Liver (tissue), 9 donors: ENCODE data around the gene UIMC1. TPM values are rescaled to one million over a fixed set of nuclear protein-coding genes. Genes with fewer than 3 reads are reported as not detected.

ENCODE experiments used
- DNase-seq: peaks from one replicate; pipeline ENCODE4 v3.0.0-alpha.2; 2017; ENCODE audit warnings: low spot score
- H3K27ac ChIP-seq, 2 donors: one replicate each; pipeline ENCODE4 v1.7.0; 2013; ENCODE audit warnings: inconsistent platforms in 2 of 2, low read length in 2 of 2, control low read depth in 1 of 2, low read depth in 1 of 2, mild to moderate bottlenecking in 1 of 2
- H3K27me3 ChIP-seq, 4 donors: one replicate each; pipeline versions ENCODE4 v1.6.1 to v1.7.0; 2013; ENCODE audit warnings: low read length in 3 of 4, inconsistent platforms in 1 of 4, mild to moderate bottlenecking in 1 of 4, moderate library complexity in 1 of 4; ENCODE audit not compliant: control insufficient read depth in 4 of 4, insufficient read depth in 4 of 4
- H3K36me3 ChIP-seq, 4 donors: one replicate each; pipeline versions ENCODE4 v1.6.1 to v1.7.0; 2013; ENCODE audit warnings: low read length in 3 of 4, mild to moderate bottlenecking in 3 of 4, low read depth in 1 of 4, moderate library complexity in 1 of 4; ENCODE audit not compliant: control insufficient read depth in 4 of 4, insufficient read depth in 3 of 4
- H3K4me1 ChIP-seq, 4 donors: one replicate each; pipeline versions ENCODE4 v1.6.1 to v1.7.0; 2013; ENCODE audit warnings: low read length in 3 of 4, mild to moderate bottlenecking in 3 of 4, moderate library complexity in 1 of 4; ENCODE audit not compliant: control insufficient read depth in 4 of 4, insufficient read depth in 4 of 4
- H3K4me3 ChIP-seq, 3 donors: one replicate each; pipeline versions ENCODE4 v1.6.1 to v1.7.0; 2013; ENCODE audit warnings: low read length in 3 of 3, control low read depth in 1 of 3, low read depth in 1 of 3, mild to moderate bottlenecking in 1 of 3
- H3K9ac ChIP-seq, 2 donors: one replicate each; pipeline ENCODE4 v1.7.0; 2013; ENCODE audit warnings: low read length in 2 of 2, mild to moderate bottlenecking in 2 of 2, moderate library complexity in 2 of 2, control low read depth in 1 of 2, low read depth in 1 of 2
- H3K9me3 ChIP-seq, 4 donors: one replicate each; pipeline versions ENCODE4 v1.6.1 to v1.7.0; 2013; ENCODE audit warnings: low read length in 3 of 4; ENCODE audit not compliant: control insufficient read depth in 4 of 4
- EGR1 ChIP-seq, 2 donors: IDR thresholded peaks; 2 replicates each; pipeline ENCODE4 v1.6.1; 2016 to 2018; ENCODE audit warnings: antibody characterized with exemption in 2 of 2, low read depth in 2 of 2
- FOXA1 ChIP-seq: IDR thresholded peaks from 2 replicates; pipeline ENCODE4 v1.6.1; 2016; ENCODE audit warnings: antibody characterized with exemption
- FOXA2 ChIP-seq: IDR thresholded peaks from 2 replicates; pipeline ENCODE4 v1.6.1; 2016; ENCODE audit warnings: antibody characterized with exemption
- GABPA ChIP-seq, 2 donors: IDR thresholded peaks in 1 of 2; conservative IDR thresholded peaks in 1 of 2; 2 replicates each; pipeline ENCODE4 v1.6.1; 2016; ENCODE audit warnings: antibody characterized with exemption in 2 of 2, mild to moderate bottlenecking in 1 of 2, moderate library complexity in 1 of 2
- HNF4A ChIP-seq, 2 donors: conservative IDR thresholded peaks; 2 replicates each; pipeline ENCODE4 v1.6.1; 2016; ENCODE audit warnings: antibody characterized with exemption in 2 of 2, mild to moderate bottlenecking in 2 of 2
- MAX ChIP-seq: IDR thresholded peaks from 2 replicates; pipeline ENCODE4 v1.6.1; 2016; ENCODE audit warnings: antibody characterized with exemption
- NR2F2 ChIP-seq: IDR thresholded peaks from 2 replicates; pipeline ENCODE4 v1.6.1; 2016; ENCODE audit warnings: antibody characterized with exemption
- RAD21 ChIP-seq, 2 donors: IDR thresholded peaks; 2 replicates each; pipeline ENCODE4 v1.6.1; 2016; ENCODE audit warnings: antibody characterized with exemption in 2 of 2, mild to moderate bottlenecking in 2 of 2
- SP1 ChIP-seq: IDR thresholded peaks from 2 replicates; pipeline ENCODE4 v1.6.1; 2018; ENCODE audit warnings: antibody characterized with exemption, mild to moderate bottlenecking
- TAF1 ChIP-seq: conservative IDR thresholded peaks from 2 replicates; pipeline ENCODE4 v1.6.1; 2016; ENCODE audit warnings: antibody characterized with exemption, mild to moderate bottlenecking
- YY1 ChIP-seq: IDR thresholded peaks from 2 replicates; pipeline ENCODE4 v1.6.1; 2016; ENCODE audit warnings: antibody characterized with exemption, mild to moderate bottlenecking
- WGBS: extraction: QIAGEN DNeasy Blood & Tissue Kit; methylation state at CpG from one replicate; pipeline ENCODE4 v1.1.7; 2013; 5-methylcytosine and 5-hydroxymethylcytosine counted together
- polyA plus RNA-seq, 2 donors: library from polyadenylated mRNA; stranded (reverse) in 1 of 2; unstranded in 1 of 2; fragments of 200-250 nt in 1 of 2; fragments of >200 nt in 1 of 2; fragmentation: Nextera tagmentation in 1 of 2; extraction: Ambion mirVana in 1 of 2; gene quantifications; one replicate each; pipeline versions ENCODE4 v1.2.1 to v1.2.3, GENCODE V29; 2013 to 2015
- total RNA-seq, 2 donors: library from RNA; depleted of rRNA; stranded (reverse); fragments of >200 nt; gene quantifications; one replicate each; pipeline ENCODE4 v1.2.3, GENCODE V29; 2014
- TF ChIP-seq, protein P1 (sequence below): fragments of 150-350 bp; IDR thresholded peaks from 2 replicates; pipeline ENCODE4 v1.5.1; 2017; ENCODE audit warnings: improper control_type of control experiment, low read depth, low read length; ENCODE audit not compliant: missing input control
- TF ChIP-seq, protein P2 (sequence below): IDR thresholded peaks from 2 replicates; pipeline ENCODE4 v1.6.1; 2016; ENCODE audit warnings: antibody characterized with exemption, mild to moderate bottlenecking
- donor health status: healthy.
- donor health status: healthy.
- donor health status: healthy.
- donor health status: healthy.
- donor health status: healthy.

Gene UIMC1
- total and polyA plus RNA-seq, 4 donors, result 5.9 to 26.0 (median 11.7) TPM

GRCh38 chr5:176890455-176891330 is 115.9 kb downstream of the UIMC1 start:
- H3K27ac ChIP-seq, result no peak overlapping the region
- no peaks in the 10 kb centered on the region for H3K36me3 ChIP-seq
- no peak for DNase-seq

DNA sequence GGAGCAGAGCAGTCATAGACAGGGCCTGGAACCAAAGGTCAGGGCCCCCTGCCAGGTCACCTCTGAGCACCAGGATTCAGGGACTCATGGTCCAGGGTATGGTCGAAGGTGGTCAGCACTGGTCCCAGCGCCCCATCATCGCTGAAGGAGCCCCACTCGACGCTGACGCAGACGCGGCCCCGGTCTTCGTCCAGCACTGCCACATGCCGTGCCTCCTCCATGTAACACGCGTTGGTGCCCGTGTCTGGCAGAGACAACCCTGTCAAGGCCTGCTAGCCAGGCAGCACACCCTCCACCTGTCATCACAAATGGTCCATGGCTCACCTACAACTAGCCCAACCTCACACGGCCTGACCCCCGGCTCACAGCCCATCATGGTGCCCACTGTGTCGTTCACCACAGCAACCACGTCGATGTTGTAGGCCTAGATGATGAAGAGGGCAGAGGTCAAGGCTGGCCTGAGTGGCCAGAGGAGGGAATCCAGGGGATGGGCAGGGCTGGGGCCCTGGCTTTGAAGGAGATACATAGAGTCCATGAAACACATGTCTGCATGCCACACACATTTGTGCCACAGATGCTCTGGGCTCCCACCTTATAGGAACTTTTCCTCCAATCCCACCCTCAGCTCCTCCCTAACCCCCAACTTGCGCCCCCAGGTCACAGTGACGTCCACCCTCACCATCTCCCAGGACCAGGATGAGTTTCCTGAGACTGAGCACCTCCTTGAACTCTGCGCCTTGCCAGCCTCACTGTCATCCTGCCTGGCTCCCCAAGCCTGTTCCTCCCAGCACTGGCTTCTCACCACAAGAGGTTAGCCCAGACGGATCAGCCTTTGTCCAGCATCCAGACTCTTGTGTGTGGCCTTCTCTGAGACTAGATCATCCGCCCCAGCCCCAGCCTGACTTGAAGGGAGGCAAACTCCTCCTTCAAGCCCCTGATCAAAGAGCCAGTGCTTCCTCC is 117.0 kb downstream of the UIMC1 start:
- Histone ChIP-seq H3K9me3 (no peaks in the 10 kb centered on the region), H3K36me3 (no peaks in the 10 kb centered on the region), H3K9ac (no peak overlapping the region), H3K27ac (no peak overlapping the region), H3K27me3 (no peaks in the 10 kb centered on the region), H3K4me3 (no peak overlapping the region), H3K4me1 (no peaks in the 10 kb centered on the region)
- TF ChIP-seq FOXA2 (no peak), HNF4A (conservative IDR thresholded peaks at IDR 0.05) (no peak), SP1 (no peak), FOXA1 (no peak), RAD21 (IDR thresholded peaks at IDR 0.05) (no peak), TAF1 (no peak)
- TF ChIP-seq, protein P1, sequence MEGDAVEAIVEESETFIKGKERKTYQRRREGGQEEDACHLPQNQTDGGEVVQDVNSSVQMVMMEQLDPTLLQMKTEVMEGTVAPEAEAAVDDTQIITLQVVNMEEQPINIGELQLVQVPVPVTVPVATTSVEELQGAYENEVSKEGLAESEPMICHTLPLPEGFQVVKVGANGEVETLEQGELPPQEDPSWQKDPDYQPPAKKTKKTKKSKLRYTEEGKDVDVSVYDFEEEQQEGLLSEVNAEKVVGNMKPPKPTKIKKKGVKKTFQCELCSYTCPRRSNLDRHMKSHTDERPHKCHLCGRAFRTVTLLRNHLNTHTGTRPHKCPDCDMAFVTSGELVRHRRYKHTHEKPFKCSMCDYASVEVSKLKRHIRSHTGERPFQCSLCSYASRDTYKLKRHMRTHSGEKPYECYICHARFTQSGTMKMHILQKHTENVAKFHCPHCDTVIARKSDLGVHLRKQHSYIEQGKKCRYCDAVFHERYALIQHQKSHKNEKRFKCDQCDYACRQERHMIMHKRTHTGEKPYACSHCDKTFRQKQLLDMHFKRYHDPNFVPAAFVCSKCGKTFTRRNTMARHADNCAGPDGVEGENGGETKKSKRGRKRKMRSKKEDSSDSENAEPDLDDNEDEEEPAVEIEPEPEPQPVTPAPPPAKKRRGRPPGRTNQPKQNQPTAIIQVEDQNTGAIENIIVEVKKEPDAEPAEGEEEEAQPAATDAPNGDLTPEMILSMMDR, result no peak
- TF ChIP-seq, protein P2, sequence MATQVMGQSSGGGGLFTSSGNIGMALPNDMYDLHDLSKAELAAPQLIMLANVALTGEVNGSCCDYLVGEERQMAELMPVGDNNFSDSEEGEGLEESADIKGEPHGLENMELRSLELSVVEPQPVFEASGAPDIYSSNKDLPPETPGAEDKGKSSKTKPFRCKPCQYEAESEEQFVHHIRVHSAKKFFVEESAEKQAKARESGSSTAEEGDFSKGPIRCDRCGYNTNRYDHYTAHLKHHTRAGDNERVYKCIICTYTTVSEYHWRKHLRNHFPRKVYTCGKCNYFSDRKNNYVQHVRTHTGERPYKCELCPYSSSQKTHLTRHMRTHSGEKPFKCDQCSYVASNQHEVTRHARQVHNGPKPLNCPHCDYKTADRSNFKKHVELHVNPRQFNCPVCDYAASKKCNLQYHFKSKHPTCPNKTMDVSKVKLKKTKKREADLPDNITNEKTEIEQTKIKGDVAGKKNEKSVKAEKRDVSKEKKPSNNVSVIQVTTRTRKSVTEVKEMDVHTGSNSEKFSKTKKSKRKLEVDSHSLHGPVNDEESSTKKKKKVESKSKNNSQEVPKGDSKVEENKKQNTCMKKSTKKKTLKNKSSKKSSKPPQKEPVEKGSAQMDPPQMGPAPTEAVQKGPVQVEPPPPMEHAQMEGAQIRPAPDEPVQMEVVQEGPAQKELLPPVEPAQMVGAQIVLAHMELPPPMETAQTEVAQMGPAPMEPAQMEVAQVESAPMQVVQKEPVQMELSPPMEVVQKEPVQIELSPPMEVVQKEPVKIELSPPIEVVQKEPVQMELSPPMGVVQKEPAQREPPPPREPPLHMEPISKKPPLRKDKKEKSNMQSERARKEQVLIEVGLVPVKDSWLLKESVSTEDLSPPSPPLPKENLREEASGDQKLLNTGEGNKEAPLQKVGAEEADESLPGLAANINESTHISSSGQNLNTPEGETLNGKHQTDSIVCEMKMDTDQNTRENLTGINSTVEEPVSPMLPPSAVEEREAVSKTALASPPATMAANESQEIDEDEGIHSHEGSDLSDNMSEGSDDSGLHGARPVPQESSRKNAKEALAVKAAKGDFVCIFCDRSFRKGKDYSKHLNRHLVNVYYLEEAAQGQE, result no peak
- DNase-seq, result no peak
- 92% methylated on average over 24 of the region's 24 CpGs for WGBS

More at GRCh38 chr5:176890455-176891330, 115.9 kb downstream of the UIMC1 start:
- Histone ChIP-seq H3K9me3 (no peaks in the 10 kb centered on the region), H3K9ac (no peak overlapping the region), H3K4me3 (no peak overlapping the region), H3K27me3 (no peaks in the 10 kb centered on the region), H3K4me1 (no peaks in the 10 kb centered on the region)
- no peak for TF ChIP-seq MAX
- no peak for TF ChIP-seq YY1
- TF ChIP-seq, protein P1, result no peak
- TF ChIP-seq HNF4A (conservative IDR thresholded peaks at IDR 0.05), result no peak
- TF ChIP-seq FOXA2, result no peak
- TF ChIP-seq EGR1 (IDR thresholded peaks at IDR 0.05; ENCODE audit: low read depth in 2 of 2), result no peak
- no peak for TF ChIP-seq GABPA (IDR thresholded peaks at IDR 0.05 in 1 of 2, conservative IDR thresholded peaks at IDR 0.05 in 1 of 2)
- no peak for TF ChIP-seq NR2F2
- TF ChIP-seq, protein P2, result no peak
- 81% methylated on average over 9 of the region's 9 CpGs for WGBS
